Mesenteric fat pad (tissue), 1 donor: ENCODE data around the gene MED19. TPM values are rescaled to one million over a fixed set of nuclear protein-coding genes. Genes with fewer than 3 reads are reported as not detected.

Experiments
- total RNA-seq: library from RNA; stranded (reverse); fragmentation: NEBNext Ultra II Directional; extraction: Animal tissue kit (Norgen Biotek cat#: 25700); gene quantifications from one replicate; pipeline ENCODE4 v1.2.1, GENCODE V29; 2021
- donor health status: DM: yes; HTN: yes; CAD: no.

The MED19 gene
- total RNA-seq, 1 donor from 2014 or later, result 14.4 TPM

Other genes with a start within 250 kb of the MED19 start
- gene SLC43A1, start 196.5 kb downstream of the MED19 start, total RNA-seq, result 8.4 TPM
- gene TIMM10, start 181.5 kb downstream of the MED19 start, total RNA-seq, result 48.0 TPM
- gene SMTNL1, start 174.6 kb downstream of the MED19 start, total RNA-seq, result not detected
- 51.9 TPM for gene UBE2L6, start 144.5 kb downstream of the MED19 start, total RNA-seq
- 516 TPM for gene SERPING1, start 114.5 kb downstream of the MED19 start, total RNA-seq
- 0.71 TPM for gene YPEL4, start 62.3 kb downstream of the MED19 start, total RNA-seq
- 12.0 TPM for gene CLP1, start 54.5 kb downstream of the MED19 start, total RNA-seq
- 65.4 TPM for gene ZDHHC5, start 44.1 kb downstream of the MED19 start, total RNA-seq
- 70.1 TPM for gene TMX2, start 378 bp upstream of the MED19 start, total RNA-seq
- gene SELENOH, start 29.3 kb upstream of the MED19 start, total RNA-seq, result 101 TPM
- gene BTBD18, start 39.6 kb upstream of the MED19 start, total RNA-seq, result not detected
- gene CTNND1, start 49.6 kb upstream of the MED19 start, total RNA-seq, result 150 TPM